Effector memory CD4-positive, alpha-beta T cell (primary cell): ENCODE measurements around the gene CDC42BPA.
"Not testable (repeated sequence)": the region's sequence is repeated elsewhere in the genome, so short reads cannot be mapped to it uniquely, and the experiment has no call there.

ENCODE experiments used
- DNase-seq, 3 donors: peaks; one replicate each; pipeline ENCODE4 v3.0.0-alpha.2; 2020
- H3K27ac ChIP-seq: 2 replicates; pipeline ENCODE4 v1.7.0; 2013; ENCODE audit warnings: mild to moderate bottlenecking, low read length, moderate library complexity; ENCODE audit not compliant: insufficient read depth, poor library complexity, severe bottlenecking
- H3K27me3 ChIP-seq: replicated peaks from 2 replicates; pipeline ENCODE4 v1.7.0; 2013; ENCODE audit warnings: mild to moderate bottlenecking, low read length; ENCODE audit not compliant: insufficient read depth, control insufficient read depth, poor library complexity, severe bottlenecking
- H3K36me3 ChIP-seq: 2 replicates; pipeline ENCODE4 v1.7.0; 2013; ENCODE audit warnings: mild to moderate bottlenecking, low read length, moderate library complexity; ENCODE audit not compliant: control insufficient read depth, insufficient read depth
- H3K4me1 ChIP-seq: 2 replicates; pipeline ENCODE4 v1.7.0; 2013; ENCODE audit warnings: low read length, mild to moderate bottlenecking; ENCODE audit not compliant: control insufficient read depth, insufficient read depth, poor library complexity, severe bottlenecking
- H3K4me3 ChIP-seq: 2 replicates; pipeline ENCODE4 v1.7.0; 2013; ENCODE audit warnings: low read length, low read depth, mild to moderate bottlenecking; ENCODE audit not compliant: insufficient read depth, poor library complexity, severe bottlenecking
- H3K9me3 ChIP-seq: 2 replicates; pipeline ENCODE4 v1.7.0; 2013; ENCODE audit warnings: mild to moderate bottlenecking, low read length, moderate library complexity; ENCODE audit not compliant: control insufficient read depth

The CDC42BPA gene

DNA sequence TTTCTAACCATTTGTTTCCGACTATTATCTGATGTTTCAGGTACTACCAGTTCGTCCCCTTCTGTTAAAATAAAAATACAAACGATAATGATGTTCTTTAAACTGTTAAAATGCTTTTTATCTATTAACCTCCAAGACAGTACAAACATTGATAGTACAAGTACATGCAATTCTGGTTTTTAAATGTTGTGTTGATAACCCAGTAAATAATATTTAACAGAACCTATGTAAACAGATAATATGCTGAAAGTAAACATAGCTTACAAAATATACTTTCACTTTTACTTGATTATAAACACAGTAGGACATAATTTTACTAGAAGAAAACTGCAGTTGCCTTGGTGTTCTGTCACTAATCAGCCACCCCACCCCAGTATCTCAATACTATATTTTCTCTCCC, 301.3 kb downstream of the CDC42BPA start:
- Histone ChIP-seq H3K36me3 (no peaks in the 10 kb centered on the region), H3K27me3 (no peaks in the 10 kb centered on the region), H3K4me3 (no peak overlapping the region), H3K4me1 (no peaks in the 10 kb centered on the region), H3K27ac (no peak overlapping the region), H3K9me3 (no peaks in the 10 kb centered on the region)
- no peak for DNase-seq

DNA sequence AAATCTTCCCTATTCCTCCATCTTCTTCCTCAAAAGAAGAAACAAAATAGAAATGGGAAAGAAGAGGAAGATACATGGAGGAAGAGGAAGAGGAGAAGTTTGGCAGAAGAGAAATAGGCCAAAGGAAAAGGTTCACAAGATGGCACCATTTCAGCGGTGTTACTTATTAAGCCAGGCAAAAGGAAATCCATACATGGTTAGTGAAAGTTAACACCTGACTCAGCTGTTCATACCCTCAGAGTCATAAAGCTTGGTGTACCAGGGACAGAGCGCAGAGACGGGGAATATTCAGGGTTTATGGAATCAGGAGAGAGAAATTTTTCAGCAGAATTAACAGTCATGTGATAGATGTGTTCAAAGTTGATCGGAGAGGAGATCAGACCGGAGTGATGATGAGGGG, 307.6 kb downstream of the CDC42BPA start:
- no peak for DNase-seq
- Histone ChIP-seq H3K27me3 (no peaks in the 10 kb centered on the region), H3K9me3 (no peaks in the 10 kb centered on the region), H3K27ac (no peak overlapping the region), H3K4me3 (no peak overlapping the region), H3K4me1 (no peaks in the 10 kb centered on the region), H3K36me3 (no peaks in the 10 kb centered on the region)

DNA sequence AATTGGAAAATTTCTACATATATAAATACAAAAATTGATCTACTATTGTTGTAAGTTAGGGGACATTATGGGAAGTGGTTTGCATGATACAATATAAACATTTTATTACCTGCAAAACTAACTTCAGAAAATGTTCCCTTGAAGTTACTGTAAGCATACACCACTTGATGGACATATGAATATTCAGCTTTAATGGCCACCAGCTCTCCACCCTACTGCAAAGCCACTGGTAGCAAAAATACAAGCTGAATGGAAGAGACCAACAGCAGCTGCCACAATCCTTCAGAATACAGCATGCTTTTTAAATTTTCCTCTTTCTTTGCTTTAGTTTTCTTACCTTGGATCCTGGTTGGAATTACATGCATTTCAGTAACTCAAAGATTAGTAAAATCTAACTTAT, 308.4 kb downstream of the CDC42BPA start:
- H3K27ac ChIP-seq, result no peak overlapping the region
- H3K27me3 ChIP-seq, result no peaks in the 10 kb centered on the region
- H3K36me3 ChIP-seq, result no peaks in the 10 kb centered on the region
- no peak for DNase-seq
- H3K4me3 ChIP-seq, result no peak overlapping the region
- no peaks in the 10 kb centered on the region for H3K4me1 ChIP-seq
- H3K9me3 ChIP-seq, result no peaks in the 10 kb centered on the region

DNA sequence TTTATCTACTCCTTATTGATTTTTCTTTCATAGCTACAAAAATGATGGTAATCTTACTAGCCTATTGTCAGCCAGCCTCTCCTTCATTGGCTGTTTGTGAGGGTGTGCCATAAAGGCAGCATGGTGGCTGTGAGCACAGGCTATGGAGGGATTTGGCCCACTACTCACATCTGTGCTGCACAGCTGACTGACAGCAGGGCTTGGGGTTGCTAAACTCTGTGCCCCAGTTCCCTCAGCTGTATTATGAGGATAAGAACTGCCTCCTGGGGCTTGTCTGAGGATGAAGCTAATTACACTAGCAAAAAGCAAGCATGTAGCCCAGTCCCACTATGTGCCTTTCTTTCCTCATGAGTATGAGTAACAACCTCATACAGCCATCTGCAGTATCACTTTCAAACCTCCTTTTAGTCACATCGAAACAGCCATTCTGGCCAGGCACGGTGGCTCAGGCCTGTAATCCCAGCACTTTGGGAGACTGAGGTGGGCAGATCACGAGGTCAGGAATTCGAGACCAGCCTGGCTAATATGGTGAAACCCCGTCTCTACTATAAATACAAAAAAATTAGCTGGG, 312.0 kb downstream of the CDC42BPA start:
- DNase-seq, result no peak
- no peak overlapping the region for H3K4me3 ChIP-seq
- H3K27me3 ChIP-seq, result no peaks in the 10 kb centered on the region
- no peak overlapping the region for H3K27ac ChIP-seq
- no peaks in the 10 kb centered on the region for H3K4me1 ChIP-seq
- H3K36me3 ChIP-seq, result no peaks in the 10 kb centered on the region
- H3K9me3 ChIP-seq, result no peaks in the 10 kb centered on the region

DNA sequence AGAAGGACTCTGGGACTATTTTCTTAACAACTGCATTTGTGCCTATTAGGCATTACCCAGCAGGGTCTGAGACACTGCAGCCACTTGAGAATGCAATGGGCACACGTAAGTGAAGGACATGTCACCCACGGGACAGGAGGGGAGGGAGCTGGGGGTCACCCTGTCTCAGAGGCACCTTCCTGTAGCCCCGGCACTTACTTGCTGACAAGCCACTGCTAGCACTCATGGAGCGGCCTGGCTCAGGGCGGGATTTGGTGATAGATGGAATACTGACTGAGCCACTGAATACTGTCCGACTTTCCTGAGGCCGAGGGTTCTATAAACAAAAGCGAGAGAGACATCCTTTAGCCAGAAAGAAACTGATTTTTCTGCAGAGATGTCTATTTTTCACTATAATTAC, 313.5 kb downstream of the CDC42BPA start:
- no peak overlapping the region for H3K4me3 ChIP-seq
- H3K4me1 ChIP-seq, result no peaks in the 10 kb centered on the region
- DNase-seq, result no peak
- no peak overlapping the region for H3K27ac ChIP-seq
- no peaks in the 10 kb centered on the region for H3K9me3 ChIP-seq
- no peaks in the 10 kb centered on the region for H3K36me3 ChIP-seq
- H3K27me3 ChIP-seq, result no peaks in the 10 kb centered on the region

DNA sequence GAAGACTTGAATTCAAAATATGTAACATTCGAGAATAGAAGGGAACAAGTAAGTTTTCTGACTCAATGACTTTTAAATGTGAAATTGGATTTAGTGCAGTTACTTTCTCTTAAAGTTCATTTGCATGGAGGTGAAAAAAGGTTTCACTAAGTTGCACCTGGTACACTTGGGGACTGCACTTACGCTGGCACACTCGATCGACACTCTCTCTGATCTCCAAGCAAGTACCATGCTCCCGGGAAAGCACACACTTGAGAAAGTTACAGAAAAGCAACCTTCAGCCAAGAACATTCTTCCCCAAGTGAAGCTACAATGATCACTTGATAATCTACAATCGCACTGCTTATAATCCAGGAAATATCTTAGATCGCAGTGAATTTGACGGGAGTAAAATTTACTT, 315.1 kb downstream of the CDC42BPA start:
- DNase-seq, result no peak
- Histone ChIP-seq H3K27ac (no peak overlapping the region), H3K9me3 (no peaks in the 10 kb centered on the region), H3K36me3 (no peaks in the 10 kb centered on the region), H3K4me3 (no peak overlapping the region), H3K4me1 (no peaks in the 10 kb centered on the region), H3K27me3 (no peaks in the 10 kb centered on the region)

DNA sequence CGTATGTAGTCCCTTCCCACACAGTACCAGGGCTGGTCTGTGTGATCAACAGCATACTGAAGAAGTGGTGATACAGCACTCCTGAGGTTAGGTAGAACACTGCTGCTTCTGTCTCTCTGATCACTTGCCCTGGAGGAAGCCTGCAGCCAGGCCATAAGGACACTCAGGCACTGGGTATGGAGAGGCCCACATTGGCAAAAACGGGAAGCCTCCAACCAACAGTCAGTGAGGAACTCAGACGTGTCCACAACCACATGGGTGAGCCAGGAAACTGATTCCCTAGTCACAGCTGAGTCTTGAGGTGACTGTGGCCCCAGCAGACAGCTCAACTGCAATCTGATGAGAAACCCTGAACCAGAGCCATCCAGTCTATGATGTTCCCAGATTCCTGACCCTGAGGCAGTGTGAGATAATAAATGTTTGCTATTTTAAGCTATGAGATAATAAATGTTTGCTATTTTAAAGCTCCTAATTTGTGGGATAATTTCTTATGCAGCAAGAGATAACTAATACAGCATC, 315.7 kb downstream of the CDC42BPA start:
- Histone ChIP-seq H3K36me3 (no peaks in the 10 kb centered on the region), H3K4me1 (no peaks in the 10 kb centered on the region), H3K27ac (no peak overlapping the region), H3K27me3 (no peaks in the 10 kb centered on the region), H3K9me3 (no peaks in the 10 kb centered on the region), H3K4me3 (no peak overlapping the region)
- no peak for DNase-seq

DNA sequence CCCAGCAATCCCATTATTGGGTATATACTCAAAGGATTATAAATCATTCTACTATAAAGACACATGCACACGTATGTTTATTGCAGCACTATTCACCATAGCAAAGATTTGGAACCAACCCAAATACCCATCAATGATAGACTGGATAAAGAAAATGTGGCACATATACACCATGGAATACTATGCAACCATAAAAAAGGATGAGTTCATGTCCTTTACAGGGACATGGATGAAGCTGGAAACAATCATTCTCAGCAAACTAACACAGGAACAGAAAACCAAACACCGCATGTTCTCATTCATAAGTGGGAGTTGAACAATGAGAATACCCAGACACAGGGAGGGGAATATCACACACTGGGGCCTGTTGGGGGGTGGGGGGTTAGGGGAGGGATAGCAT, 318.7 kb downstream of the CDC42BPA start:
- not testable (repeated sequence) for DNase-seq, H3K36me3 ChIP-seq, H3K27ac ChIP-seq, H3K9me3 ChIP-seq, H3K27me3 ChIP-seq, H3K4me3 ChIP-seq, H3K4me1 ChIP-seq

DNA sequence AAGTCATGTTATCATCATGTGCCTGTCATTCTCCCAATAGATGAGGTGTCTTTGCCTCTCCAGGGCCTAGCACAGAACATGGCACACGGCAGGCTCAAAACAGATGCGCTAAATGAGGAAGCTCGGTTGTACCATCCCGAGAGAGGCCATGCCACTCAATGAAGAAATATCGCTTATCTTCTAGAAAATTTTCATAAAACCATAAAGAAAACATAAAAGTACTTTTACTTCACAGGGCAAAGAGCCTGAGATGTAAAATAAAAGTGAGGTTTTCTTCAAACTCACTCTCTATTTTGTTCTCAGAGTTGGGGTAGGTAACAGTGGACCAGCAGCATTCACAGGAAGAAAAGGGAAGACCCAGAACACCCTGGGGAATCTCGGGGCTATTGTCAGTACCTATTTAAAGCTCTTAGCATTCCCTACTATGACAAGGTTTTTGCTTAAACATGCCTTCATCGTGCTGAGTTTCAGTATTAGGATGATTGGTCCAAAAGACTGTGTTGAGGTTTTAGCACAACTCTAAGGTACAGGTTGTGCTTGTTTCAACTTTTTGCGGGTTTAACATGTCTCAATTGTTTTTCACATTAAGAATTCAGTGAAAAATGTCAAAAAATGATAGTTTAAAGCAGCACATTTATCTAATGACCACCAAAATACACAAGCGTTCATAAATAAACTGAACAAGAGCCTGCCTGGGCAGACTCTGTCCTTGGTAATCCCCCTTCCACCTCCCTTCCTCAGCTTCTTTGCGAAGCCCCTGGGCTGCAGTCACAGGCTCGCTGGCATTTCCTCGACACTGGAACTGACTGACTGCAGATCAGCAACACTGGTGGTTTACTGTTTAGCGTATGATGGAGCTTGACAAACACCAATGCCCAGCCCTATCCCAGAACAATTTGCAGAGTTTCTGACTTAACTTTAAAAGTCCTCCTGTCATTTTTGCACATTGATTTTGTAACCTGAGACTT, 322.6 kb downstream of the CDC42BPA start:
- DNase-seq, result no peak
- Histone ChIP-seq H3K36me3 (no peaks in the 10 kb centered on the region), H3K4me3 (no peak overlapping the region), H3K27ac (no peak overlapping the region), H3K27me3 (no peaks in the 10 kb centered on the region), H3K9me3 (no peaks in the 10 kb centered on the region), H3K4me1 (no peaks in the 10 kb centered on the region)
